Loucy (cell line): ENCODE data around the gene HNRNPF.
"Not testable (repeated sequence)": the region's sequence is repeated elsewhere in the genome, so short reads cannot be mapped to it uniquely, and the experiment has no call there.

ENCODE experiments used
- H2AFZ ChIP-seq: fragments of 200-600 bp; sonication (generic); 2 replicates; pipeline ENCODE4 v1.6.0; 2016; ENCODE audit warnings: antibody characterized with exemption, mild to moderate bottlenecking, low read length, moderate library complexity
- H3F3A ChIP-seq: fragments of 200-600 bp; 2 replicates; pipeline ENCODE4 v1.6.0; 2016; ENCODE audit warnings: antibody characterized with exemption, low read depth, mild to moderate bottlenecking
- H3K27me3 ChIP-seq: fragments of 200-600 bp; sonication (generic); 2 replicates; pipeline ENCODE4 v1.6.1; 2014; ENCODE audit warnings: low read length, mild to moderate bottlenecking; ENCODE audit not compliant: insufficient read depth, poor library complexity, severe bottlenecking
- H3K36me3 ChIP-seq: fragments of 200-600 bp; sonication (generic); 2 replicates; pipeline ENCODE4 v1.6.1; 2016; ENCODE audit warnings: low read length; ENCODE audit not compliant: insufficient read depth
- H3K4me1 ChIP-seq: fragments of 200-600 bp; sonication (generic); 2 replicates; pipeline ENCODE4 v1.5.1; 2014; ENCODE audit warnings: low read length, mild to moderate bottlenecking; ENCODE audit not compliant: insufficient read depth, poor library complexity, severe bottlenecking
- H3K4me2 ChIP-seq: fragments of 200-600 bp; sonication (generic); 2 replicates; pipeline ENCODE4 v1.6.0; 2014; ENCODE audit warnings: antibody characterized with exemption, low read length, low read depth, mild to moderate bottlenecking; ENCODE audit not compliant: poor library complexity, severe bottlenecking
- H3K4me3 ChIP-seq: fragments of 200-600 bp; sonication (generic); 2 replicates; pipeline ENCODE4 v1.5.1; 2014; ENCODE audit warnings: low read length, mild to moderate bottlenecking, mixed read lengths; ENCODE audit not compliant: poor library complexity, severe bottlenecking
- H3K79me2 ChIP-seq: fragments of 200-600 bp; sonication (generic); 2 replicates; pipeline ENCODE4 v1.6.1; 2014; ENCODE audit warnings: low read length; ENCODE audit not compliant: insufficient read depth
- H3K9ac ChIP-seq: fragments of 200-600 bp; sonication (generic); 2 replicates; pipeline ENCODE4 v1.6.0; 2014; ENCODE audit warnings: mild to moderate bottlenecking, low read depth, low read length, moderate library complexity; ENCODE audit not compliant: poor library complexity, severe bottlenecking
- H3K9me2 ChIP-seq: fragments of 200-600 bp; sonication (generic); replicated peaks from 2 replicates; pipeline ENCODE4 v1.6.1; 2016; ENCODE audit warnings: low read depth, low read length, mixed read lengths
- H3K9me3 ChIP-seq: fragments of 200-600 bp; sonication (generic); 2 replicates; pipeline ENCODE4 v1.6.1; 2014; ENCODE audit warnings: mild to moderate bottlenecking, antibody characterized with exemption, low read length, low read depth; ENCODE audit not compliant: insufficient read depth
- H4K20me1 ChIP-seq: fragments of 200-600 bp; sonication (generic); 2 replicates; pipeline ENCODE4 v1.6.0; 2014; ENCODE audit warnings: antibody characterized with exemption, low read length, mild to moderate bottlenecking; ENCODE audit not compliant: insufficient read depth, poor library complexity, severe bottlenecking
- CTCF ChIP-seq: fragments of 200-600 bp; sonication (generic); conservative IDR thresholded peaks from 2 replicates; pipeline ENCODE4 v1.5.1; 2014; ENCODE audit warnings: mild to moderate bottlenecking, antibody characterized with exemption, low read length
- EZH2phosphoT487 ChIP-seq: fragments of 200-600 bp; IDR thresholded peaks from 2 replicates; pipeline ENCODE4 v1.6.1; 2018; ENCODE audit warnings: antibody characterized with exemption, mild to moderate bottlenecking, moderate library complexity, borderline replicate concordance

The HNRNPF gene

GRCh38 chr10:43395571-43396060 lies 13.4 kb downstream of the HNRNPF start:
- TF ChIP-seq CTCF (no peak), EZH2phosphoT487 (no peak)
- H3K79me2 ChIP-seq: peaks cover 98% of the 10 kb centered on the region
- H3F3A ChIP-seq: 0 out of 2 replicates have a peak, but pooled peaks cover 3% of the 10 kb centered on the region
- peak overlapping the region; percentile 97 for H3K9ac ChIP-seq
- peaks cover 62% of the 10 kb centered on the region for H3K4me1 ChIP-seq
- H3K27me3 ChIP-seq: no peaks in the 10 kb centered on the region
- H3K4me3 ChIP-seq: peak overlapping the region; percentile 89
- H3K36me3 ChIP-seq: peaks cover 61% of the 10 kb centered on the region
- no peak overlapping the region for H2AFZ ChIP-seq
- H3K9me3 ChIP-seq: no peaks in the 10 kb centered on the region
- H3K4me2 ChIP-seq: peak overlapping the region; percentile 93
- H4K20me1 ChIP-seq: peaks cover 91% of the 10 kb centered on the region
- H3K9me2 ChIP-seq: no peaks in the 10 kb centered on the region

GRCh38 chr10:43394868-43395267 lies 14.1 kb downstream of the HNRNPF start:
- H3K9ac ChIP-seq: peak overlapping the region; percentile 97
- H3K4me1 ChIP-seq: peaks cover 62% of the 10 kb centered on the region
- no peaks in the 10 kb centered on the region for H3K27me3 ChIP-seq
- H3F3A ChIP-seq: 0 out of 2 replicates have a peak, but pooled peaks cover 3% of the 10 kb centered on the region
- H4K20me1 ChIP-seq: peaks cover 91% of the 10 kb centered on the region
- peak overlapping the region; percentile 89 for H3K4me3 ChIP-seq
- peak overlapping the region; percentile 93 for H3K4me2 ChIP-seq
- no peak for TF ChIP-seq EZH2phosphoT487
- TF ChIP-seq CTCF: no peak
- H3K9me2 ChIP-seq: no peaks in the 10 kb centered on the region
- H3K36me3 ChIP-seq: peaks cover 67% of the 10 kb centered on the region
- H3K9me3 ChIP-seq: no peaks in the 10 kb centered on the region
- H3K79me2 ChIP-seq: peaks cover 98% of the 10 kb centered on the region
- no peak overlapping the region for H2AFZ ChIP-seq

- peaks cover 91% of the 10 kb centered on the region for H4K20me1 ChIP-seq
- peak overlapping the region; percentile 93 for H3K4me2 ChIP-seq
- no peaks in the 10 kb centered on the region for H3K27me3 ChIP-seq
- peak overlapping the region; percentile 89 for H3K4me3 ChIP-seq
- no peaks in the 10 kb centered on the region for H3K9me3 ChIP-seq
- H2AFZ ChIP-seq: no peak overlapping the region
- no peak for TF ChIP-seq CTCF
- TF ChIP-seq EZH2phosphoT487: no peak
- 0 out of 2 replicates have a peak, but pooled peaks cover 2% of the 10 kb centered on the region for H3F3A ChIP-seq
- H3K9me2 ChIP-seq: no peaks in the 10 kb centered on the region
- peaks cover 70% of the 10 kb centered on the region for H3K36me3 ChIP-seq
- peaks cover 58% of the 10 kb centered on the region for H3K4me1 ChIP-seq
- H3K9ac ChIP-seq: peak overlapping the region; percentile 97
- H3K79me2 ChIP-seq: peaks cover 98% of the 10 kb centered on the region
Observed at GRCh38 chr10:43393606-43394360, 15.2 kb downstream of the HNRNPF start.

DNA sequence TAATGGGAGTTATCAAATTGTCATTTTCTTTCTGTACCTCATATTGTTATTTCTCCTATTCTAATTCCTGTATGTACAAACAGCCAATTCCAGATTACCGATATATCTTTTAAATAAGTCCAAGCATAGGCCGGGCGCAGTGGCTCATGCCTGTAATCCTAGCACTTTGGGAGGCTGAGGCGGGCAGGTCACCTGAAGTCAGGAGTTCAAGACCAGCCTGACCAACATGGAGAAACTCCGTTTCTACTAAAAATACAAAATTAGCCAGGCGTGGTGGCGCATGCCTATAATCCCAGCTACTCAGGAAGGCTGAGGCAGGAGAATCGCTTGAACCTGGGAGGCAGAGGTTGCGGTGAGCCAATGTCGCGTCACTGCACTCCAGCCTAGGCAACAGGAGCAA lies 15.8 kb downstream of the HNRNPF start:
- not testable (repeated sequence) for H3K9me2 ChIP-seq, H3F3A ChIP-seq, H2AFZ ChIP-seq, H3K27me3 ChIP-seq, H3K9me3 ChIP-seq
- H3K36me3 ChIP-seq: peaks cover 73% of the 10 kb centered on the region
- H3K4me3 ChIP-seq: peak overlapping the region; percentile 89
- H3K4me2 ChIP-seq: peak overlapping the region; percentile 93
- peaks cover 98% of the 10 kb centered on the region for H3K79me2 ChIP-seq
- peak overlapping the region; percentile 33 for H3K9ac ChIP-seq
- H3K4me1 ChIP-seq: peaks cover 52% of the 10 kb centered on the region
- peaks cover 92% of the 10 kb centered on the region for H4K20me1 ChIP-seq
